ENCODE data around the gene LRIG2. TPM values are rescaled to one million over a fixed set of nuclear protein-coding genes. Genes with fewer than 3 reads are reported as not detected.

The LRIG2 gene
- total RNA-seq, 2 experiments from 2014 or later, result 13.0 to 13.8 TPM

- peaks cover 41% of the 10 kb centered on the region for H3K36me3 Mint-ChIP-seq (ENCODE audit: low read depth)
- no peak overlapping the region for H3K27ac Mint-ChIP-seq
- POLR2A ChIA-PET, result no interaction called here
- no peaks in the 10 kb centered on the region for H3K27me3 Mint-ChIP-seq
- no peak for DNase-seq
- peaks cover 1% of the 10 kb centered on the region for H3K4me1 Mint-ChIP-seq
- no peaks in the 10 kb centered on the region for H3K9me3 Mint-ChIP-seq
- H3K4me3 Mint-ChIP-seq, result no peak overlapping the region
- CTCF ChIA-PET, result no interaction called here
These were observed 37.0 kb downstream of the LRIG2 start for GRCh38 chr1:113109908-113110554.

- H3K27ac Mint-ChIP-seq, result no peak overlapping the region
- H3K9me3 Mint-ChIP-seq, result no peaks in the 10 kb centered on the region
- no peak overlapping the region for H3K4me3 Mint-ChIP-seq
- POLR2A ChIA-PET, result no interaction called here
- no peaks in the 10 kb centered on the region for H3K4me1 Mint-ChIP-seq
- DNase-seq, result no peak
- no peaks in the 10 kb centered on the region for H3K27me3 Mint-ChIP-seq
- CTCF ChIA-PET, result interaction anchor here (0.7 kb wide), 1 partner anchor 46 kb away, joined by 3 read pairs; no protein-coding TSS in a partner anchor
- peaks cover 59% of the 10 kb centered on the region for H3K36me3 Mint-ChIP-seq (ENCODE audit: low read depth)
These were observed 45.3 kb downstream of the LRIG2 start for GRCh38 chr1:113118266-113118665.

GRCh38 chr1:113123737-113124136 is 50.7 kb downstream of the LRIG2 start:
- Mint-ChIP-seq H3K27ac (no peak overlapping the region), H3K4me1 (peaks cover 2% of the 10 kb centered on the region), H3K9me3 (no peaks in the 10 kb centered on the region), H3K4me3 (no peak overlapping the region), H3K27me3 (no peaks in the 10 kb centered on the region), H3K36me3 (ENCODE audit: low read depth) (peaks cover 56% of the 10 kb centered on the region)
- ChIA-PET POLR2A (no interaction called here), CTCF (no interaction called here)
- no peak for DNase-seq

GRCh38 chr1:113124366-113124765 is 51.4 kb downstream of the LRIG2 start:
- H3K27me3 Mint-ChIP-seq, result no peaks in the 10 kb centered on the region
- no peak for DNase-seq
- H3K9me3 Mint-ChIP-seq, result no peaks in the 10 kb centered on the region
- POLR2A ChIA-PET, result no interaction called here
- no peak overlapping the region for H3K27ac Mint-ChIP-seq
- H3K4me1 Mint-ChIP-seq, result peaks cover 2% of the 10 kb centered on the region
- CTCF ChIA-PET, result no interaction called here
- no peak overlapping the region for H3K4me3 Mint-ChIP-seq
- peaks cover 52% of the 10 kb centered on the region for H3K36me3 Mint-ChIP-seq (ENCODE audit: low read depth)

- no peak for DNase-seq
- POLR2A ChIA-PET, result interaction anchor here (0.6 kb wide), 1 partner anchor 8 kb away, joined by 8 read pairs; no protein-coding TSS in a partner anchor
- CTCF ChIA-PET, result no interaction called here
- Mint-ChIP-seq H3K36me3 (ENCODE audit: low read depth) (peaks cover 56% of the 10 kb centered on the region), H3K27ac (no peak overlapping the region), H3K4me3 (no peak overlapping the region), H3K4me1 (peaks cover 2% of the 10 kb centered on the region), H3K9me3 (no peaks in the 10 kb centered on the region), H3K27me3 (no peaks in the 10 kb centered on the region)
These were observed 52.5 kb downstream of the LRIG2 start for GRCh38 chr1:113125517-113125916.

GRCh38 chr1:113126207-113126606 is 53.2 kb downstream of the LRIG2 start:
- POLR2A ChIA-PET, result no interaction called here
- Mint-ChIP-seq H3K9me3 (no peaks in the 10 kb centered on the region), H3K27ac (no peak overlapping the region), H3K27me3 (no peaks in the 10 kb centered on the region), H3K36me3 (ENCODE audit: low read depth) (peaks cover 54% of the 10 kb centered on the region), H3K4me3 (no peak overlapping the region), H3K4me1 (peaks cover 2% of the 10 kb centered on the region)
- DNase-seq, result no peak
- CTCF ChIA-PET, result no interaction called here

GRCh38 chr1:113128116-113128515 is 55.1 kb downstream of the LRIG2 start:
- peaks cover 44% of the 10 kb centered on the region for H3K36me3 Mint-ChIP-seq (ENCODE audit: low read depth)
- H3K4me3 Mint-ChIP-seq, result no peak overlapping the region
- no peaks in the 10 kb centered on the region for H3K27me3 Mint-ChIP-seq
- POLR2A ChIA-PET, result no interaction called here
- no peak for DNase-seq
- no peaks in the 10 kb centered on the region for H3K9me3 Mint-ChIP-seq
- peaks cover 8% of the 10 kb centered on the region for H3K4me1 Mint-ChIP-seq
- H3K27ac Mint-ChIP-seq, result no peak overlapping the region
- CTCF ChIA-PET, result interaction anchor here (1.0 kb wide), 1 partner anchor 11 kb away, joined by 3 read pairs; no protein-coding TSS in a partner anchor

- H3K4me1 Mint-ChIP-seq, result peaks cover 9% of the 10 kb centered on the region
- no peaks in the 10 kb centered on the region for H3K9me3 Mint-ChIP-seq
- DNase-seq, result no peak
- ChIA-PET POLR2A (no interaction called here), CTCF (interaction anchor here (0.6 kb wide), 1 partner anchor 260 kb away, joined by 3 read pairs; no protein-coding TSS in a partner anchor)
- no peaks in the 10 kb centered on the region for H3K27me3 Mint-ChIP-seq
- H3K4me3 Mint-ChIP-seq, result no peak overlapping the region
- H3K27ac Mint-ChIP-seq, result no peak overlapping the region
- peaks cover 33% of the 10 kb centered on the region for H3K36me3 Mint-ChIP-seq (ENCODE audit: low read depth)
These were observed 56.7 kb downstream of the LRIG2 start for GRCh38 chr1:113129529-113130185.

- no peak for DNase-seq
- no peaks in the 10 kb centered on the region for H3K9me3 Mint-ChIP-seq
- no peak overlapping the region for H3K4me3 Mint-ChIP-seq
- H3K27me3 Mint-ChIP-seq, result no peaks in the 10 kb centered on the region
- ChIA-PET CTCF (interaction anchor here (1.1 to 1.3 kb wide), 2 partner anchors 9 to 61 kb away, joined by 3 read pairs; no protein-coding TSS in a partner anchor), POLR2A (no interaction called here)
- H3K4me1 Mint-ChIP-seq, result peaks cover 10% of the 10 kb centered on the region
- no peak overlapping the region for H3K27ac Mint-ChIP-seq
- H3K36me3 Mint-ChIP-seq (ENCODE audit: low read depth), result peaks cover 13% of the 10 kb centered on the region
These were observed 60.0 kb downstream of the LRIG2 start for GRCh38 chr1:113133038-113133437.

- peaks cover 8% of the 10 kb centered on the region for H3K4me1 Mint-ChIP-seq
- no peak overlapping the region for H3K4me3 Mint-ChIP-seq
- H3K9me3 Mint-ChIP-seq, result no peaks in the 10 kb centered on the region
- POLR2A ChIA-PET, result no interaction called here
- no peak overlapping the region for H3K27ac Mint-ChIP-seq
- H3K36me3 Mint-ChIP-seq (ENCODE audit: low read depth), result peaks cover 9% of the 10 kb centered on the region
- no peaks in the 10 kb centered on the region for H3K27me3 Mint-ChIP-seq
- CTCF ChIA-PET, result no interaction called here
- DNase-seq, result no peak
These were observed 60.8 kb downstream of the LRIG2 start for GRCh38 chr1:113133759-113134158.

- Mint-ChIP-seq H3K27me3 (no peaks in the 10 kb centered on the region), H3K9me3 (no peaks in the 10 kb centered on the region), H3K36me3 (ENCODE audit: low read depth) (no peaks in the 10 kb centered on the region), H3K27ac (no peak overlapping the region), H3K4me1 (peaks cover 8% of the 10 kb centered on the region), H3K4me3 (no peak overlapping the region)
- ChIA-PET POLR2A (no interaction called here), CTCF (interaction anchor here (0.6 kb wide), 1 partner anchor 42 kb away, joined by 3 read pairs; no protein-coding TSS in a partner anchor)
- DNase-seq, result no peak
These were observed 62.5 kb downstream of the LRIG2 start for GRCh38 chr1:113135460-113135859.

GRCh38 chr1:113136476-113136875 is 63.5 kb downstream of the LRIG2 start:
- H3K27ac Mint-ChIP-seq, result no peak overlapping the region
- no peaks in the 10 kb centered on the region for H3K9me3 Mint-ChIP-seq
- no peaks in the 10 kb centered on the region for H3K36me3 Mint-ChIP-seq (ENCODE audit: low read depth)
- ChIA-PET POLR2A (no interaction called here), CTCF (no interaction called here)
- no peak for DNase-seq
- H3K27me3 Mint-ChIP-seq, result no peaks in the 10 kb centered on the region
- H3K4me3 Mint-ChIP-seq, result no peak overlapping the region
- H3K4me1 Mint-ChIP-seq, result peaks cover 11% of the 10 kb centered on the region

GRCh38 chr1:113137563-113137962 is 64.6 kb downstream of the LRIG2 start:
- H3K4me1 Mint-ChIP-seq, result peaks cover 16% of the 10 kb centered on the region
- no peak overlapping the region for H3K4me3 Mint-ChIP-seq
- CTCF ChIA-PET, result no interaction called here
- no peaks in the 10 kb centered on the region for H3K27me3 Mint-ChIP-seq
- H3K9me3 Mint-ChIP-seq, result no peaks in the 10 kb centered on the region
- POLR2A ChIA-PET, result no interaction called here
- H3K36me3 Mint-ChIP-seq (ENCODE audit: low read depth), result no peaks in the 10 kb centered on the region
- DNase-seq, result no peak
- H3K27ac Mint-ChIP-seq, result no peak overlapping the region

- ChIA-PET POLR2A (no interaction called here), CTCF (no interaction called here)
- no peaks in the 10 kb centered on the region for H3K36me3 Mint-ChIP-seq (ENCODE audit: low read depth)
- no peak overlapping the region for H3K4me3 Mint-ChIP-seq
- no peaks in the 10 kb centered on the region for H3K9me3 Mint-ChIP-seq
- no peaks in the 10 kb centered on the region for H3K27me3 Mint-ChIP-seq
- no peak overlapping the region for H3K27ac Mint-ChIP-seq
- DNase-seq, result no peak
- peaks cover 21% of the 10 kb centered on the region for H3K4me1 Mint-ChIP-seq
These were observed 65.8 kb downstream of the LRIG2 start for GRCh38 chr1:113138778-113139177.

All from activated CD4-positive, alpha-beta T cell treated with anti-CD3 and anti-CD28 coated beads, Interleukin-2, amount 10 ng/mL, durations not matched to agents 7 days and 5 days (primary cell).